ENCODE results near the gene SBNO2. TPM values are rescaled to one million over a fixed set of nuclear protein-coding genes. Genes with fewer than 3 reads are reported as not detected.

SBNO2 gene
- total and polyA plus RNA-seq, 9 of the 15 experiments (the other 6 are each of a cell fraction or from before 2014, with no cell fraction given): 0.01 to 46.2 (median 6.7) TPM

DNA sequence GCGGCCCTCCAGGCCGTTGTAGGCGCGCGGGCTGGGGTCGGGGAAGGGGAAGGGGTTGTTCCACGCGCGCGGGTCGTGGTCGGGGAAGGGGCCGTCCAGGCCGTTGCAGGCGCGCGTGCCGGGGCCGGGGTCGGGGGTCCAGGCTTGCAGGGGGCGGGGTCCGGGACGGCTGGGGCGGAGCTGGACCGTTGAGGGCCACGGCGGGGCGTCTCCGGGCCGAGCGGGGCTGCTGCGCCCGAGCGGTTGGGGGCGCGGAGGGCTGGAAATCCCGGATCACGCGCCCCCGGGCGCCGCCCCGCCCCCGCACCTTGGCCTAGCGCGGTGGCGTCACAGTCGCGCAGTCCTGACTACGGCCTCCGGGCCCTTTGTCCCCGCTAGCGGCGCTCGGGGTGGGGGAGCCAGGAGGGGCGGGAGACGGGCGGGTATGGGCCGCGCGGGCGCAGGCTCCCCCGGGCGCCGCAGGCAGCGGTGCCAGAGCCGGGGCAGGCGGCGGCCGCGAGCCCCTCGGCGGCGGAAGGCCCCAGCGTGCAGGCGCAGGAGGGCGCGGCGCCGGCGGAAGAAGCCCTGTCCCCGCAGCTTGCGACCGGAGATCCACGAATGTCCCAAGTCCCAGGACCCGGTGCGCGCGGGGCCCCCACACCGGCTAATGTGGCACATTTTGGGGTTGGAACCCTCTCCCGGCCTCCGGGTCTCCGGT, 69.6 kb downstream of the SBNO2 start:
- H3K9me3 ChIP-seq (replicated peaks; ENCODE audit: control insufficient read depth, insufficient read depth, low read depth, low read length): peaks cover 5% of the 10 kb centered on the region
- peak overlapping the region; percentile 73 for H3K4me2 ChIP-seq (ENCODE audit: insufficient read depth, low read length)
- no peak overlapping the region for H2AFZ ChIP-seq (ENCODE audit: low read depth, low read length)
- H3K79me2 ChIP-seq (ENCODE audit: control insufficient read depth, insufficient read depth, low read length): peaks cover 25% of the 10 kb centered on the region
- no TSS peak for BruUV-seq (replicated peaks)
- H3K4me1 ChIP-seq (replicated peaks in 1 of 2; ENCODE audit: control insufficient read depth in 2 of 2, insufficient read depth in 2 of 2, low read length in 2 of 2): peaks cover 21 to 70% of the 10 kb centered on the region in 2 experiments
- H3K4me3 ChIP-seq: peak overlapping the region; percentile 97
- FAIRE-seq (no peak), DNase-seq (ENCODE audit: extremely low read depth in 1 of 4, low spot score in 3 of 4) (peak; percentile 81 to 90 (median 85)), ATAC-seq (peak; percentile 74)
- no peaks in the 10 kb centered on the region; the same call in 1 of the 2 replicates for H4K20me1 ChIP-seq (replicated peaks; ENCODE audit: control insufficient read depth, insufficient read depth, low read length)
- peaks cover 39% of the 10 kb centered on the region; the same call in 2 of the 3 replicates for H3K36me3 ChIP-seq (ENCODE audit: control insufficient read depth, insufficient read depth, low read length)
- WGBS (ENCODE audit: insufficient coverage, low coverage, missing lambda C conversion rate): 1% methylated on average over 36 of the region's 93 CpGs
- no peaks in the 10 kb centered on the region for H3K9me1 ChIP-seq (ENCODE audit: control insufficient read depth, insufficient read depth, low read length)
- ChIA-PET POLR2A (interaction anchor here (0.6 to 1.6 kb wide), 12 partner anchors 8 to 281 kb away, joined by 3 to 14 read pairs (median 4); partner anchors contain the start of genes ABCA7 and CIRBP), CTCF (ENCODE audit: low intra/inter-chr PET ratio) (no interaction called here)
- in situ Hi-C loops (cut with MboI): no loop called here
- H3K27ac ChIP-seq (ENCODE audit: extremely low read depth, low read depth, low read length): peak overlapping the region; percentile 98
- H3K27me3 ChIP-seq (ENCODE audit: control insufficient read depth in 2 of 2, insufficient read depth in 2 of 2, low read length in 2 of 2): no peaks in the 10 kb centered on the region
- intact Hi-C loops (cut with micrococcal nuclease): loop anchor here (5.0 kb wide), 1 partner anchor 62 kb away; the partner anchor contains the start of gene ABCA7
- peak overlapping the region; percentile 88 to 95 for H3K9ac ChIP-seq (ENCODE audit: insufficient read depth in 1 of 2, low read depth in 2 of 2, low read length in 2 of 2)
- TF ChIP-seq GMEB1 (CRISPR knock-in tag; IDR thresholded peaks at IDR 0.05) (peak; percentile 89), NFIC (IDR thresholded peaks at IDR 0.05) (0 out of 2 replicates have a peak, but pooled peaks have one; percentile 0), ZNF584 (CRISPR knock-in tag; IDR thresholded peaks at IDR 0.05; ENCODE audit: low read depth) (no peak), MAZ (CRISPR knock-in tag; conservative IDR thresholded peaks at IDR 0.05 in 1 of 2, IDR thresholded peaks at IDR 0.05 in 1 of 2) (peak in 1 of 2 experiments; percentile 57; a peak in 2 of 4 replicates), ZNF282 (CRISPR knock-in tag; IDR thresholded peaks at IDR 0.05) (0 out of 2 replicates have a peak, but pooled peaks have one; percentile 32), ZBTB11 (CRISPR knock-in tag; IDR thresholded peaks at IDR 0.05) (peak in 1 of 3 experiments; percentile 44; a peak in 1 of 6 replicates), HMGN3 (IDR thresholded peaks at IDR 0.05; ENCODE audit: borderline replicate concordance, extremely low read depth, insufficient read length, low read depth, low read length) (peak; percentile 64), PKNOX1 (IDR thresholded peaks at IDR 0.05) (no peak), JUND (IDR thresholded peaks at IDR 0.05; ENCODE audit: borderline replicate concordance, low read depth, low read length) (peak; percentile 37; the same call in 1 of the 2 replicates), JUND (tag; IDR thresholded peaks at IDR 0.05; ENCODE audit: borderline replicate concordance, low read depth, low read length) (no peak; the same call in 2 of the 3 replicates)
